ENCODE results near the gene ADK.

- TF ChIP-seq CTCF (conservative IDR thresholded peaks at IDR 0.05; ENCODE audit: low read depth, low read length) (no peak), POLR2A (IDR thresholded peaks at IDR 0.05; ENCODE audit: low read depth, low read length) (no peak), RFX5 (IDR thresholded peaks at IDR 0.05; ENCODE audit: low read depth, low read length) (no peak), CEBPB (IDR thresholded peaks at IDR 0.05; ENCODE audit: low read depth, low read length) (no peak), NFE2L2 (IDR thresholded peaks at IDR 0.05; ENCODE audit: low read depth, low read length) (no peak), CHD1 (IDR thresholded peaks at IDR 0.05; ENCODE audit: low read depth, low read length) (no peak)
Observed at GRCh38 chr10:74624501-74624900, 473.5 kb downstream of the ADK start.

Measured in IMR-90 (cell line).